Measurements from ENCODE around the gene KIAA1671. TPM values are rescaled to one million over a fixed set of nuclear protein-coding genes. Genes with fewer than 3 reads are reported as not detected.
A peak's percentile ranks its signal among the peaks of the same experiment; 100 is the strongest.

Gene KIAA1671
- total RNA-seq, 8 experiments from 2014 or later = 4.2 to 27.9 (median 10.2) TPM

DNA sequence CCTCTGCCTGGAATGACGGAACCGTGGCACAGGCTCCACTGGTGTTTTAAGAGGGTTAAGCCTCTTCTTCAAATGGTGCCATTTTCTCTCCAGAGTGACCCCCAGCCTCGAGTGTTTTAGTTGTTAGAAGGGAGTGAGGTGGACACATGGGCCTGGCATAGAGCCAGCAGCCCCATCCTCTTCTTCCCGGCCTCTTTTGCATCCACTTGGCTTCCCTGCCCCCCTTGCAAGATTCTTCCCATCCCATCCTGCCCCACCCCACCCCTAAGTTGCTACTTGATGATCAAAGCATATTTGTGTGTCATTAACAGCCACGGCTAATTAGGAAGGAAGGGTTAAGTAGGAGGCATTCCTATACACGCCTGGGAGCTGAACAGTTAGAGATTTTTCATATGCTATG is 174.8 kb downstream of the KIAA1671 start:
- WGBS, 10 experiments = 0 to 70% (median 52%) methylated on average over 1 to 5 of the region's 6 CpGs; no CpG with 5 or more reads in 6 of the 10 experiments
- in situ Hi-C loops (cut with MboI; ENCODE audit: low pct_unique_long_range_greater_than_20kb in 2 of 9, low sequenced_read_pairs in 9 of 9, unreplicated experiment in 9 of 9) = no loop called here
- H3K27ac ChIP-seq = no peak overlapping the region
- peaks cover 3 to 32% of the 10 kb centered on the region in 2 donors for H3K4me1 ChIP-seq (replicated peaks in 1 of 2)
- no peak overlapping the region for H3K4me3 ChIP-seq
- ATAC-seq (replicated peaks in 6 of 8) = no peak

- no peak for ATAC-seq (replicated peaks in 6 of 8)
- peaks cover 3 to 38% of the 10 kb centered on the region in 2 donors for H3K4me1 ChIP-seq (replicated peaks in 1 of 2)
- WGBS, 10 experiments = 0 to 100% (median 80%) methylated on average over 1 to 6 of the region's 6 CpGs; no CpG with 5 or more reads in 2 of the 10 experiments
- in situ Hi-C loops (cut with MboI; ENCODE audit: low pct_unique_long_range_greater_than_20kb in 2 of 9, low sequenced_read_pairs in 9 of 9, unreplicated experiment in 9 of 9) = no loop called here
- no peak overlapping the region for H3K27ac ChIP-seq
- no peak overlapping the region for H3K4me3 ChIP-seq
These were observed 177.9 kb downstream of the KIAA1671 start for GRCh38 chr22:25130462-25130861.

- in situ Hi-C loops (cut with MboI; ENCODE audit: low pct_unique_long_range_greater_than_20kb in 2 of 9, low sequenced_read_pairs in 9 of 9, unreplicated experiment in 9 of 9) = no loop called here
- peaks cover 3 to 38% of the 10 kb centered on the region in 2 donors for H3K4me1 ChIP-seq (replicated peaks in 1 of 2)
- H3K27ac ChIP-seq = no peak overlapping the region
- peak in 7 of 8 experiments; percentile 8 to 91 (median 83) for ATAC-seq (replicated peaks in 6 of 8)
- H3K4me3 ChIP-seq = no peak overlapping the region
- WGBS, 10 experiments = 33 to 60% methylated on average over 3 to 5 of the region's 9 CpGs; no CpG with 5 or more reads in 8 of the 10 experiments
These were observed 178.8 kb downstream of the KIAA1671 start for GRCh38 chr22:25131198-25131887.

DNA sequence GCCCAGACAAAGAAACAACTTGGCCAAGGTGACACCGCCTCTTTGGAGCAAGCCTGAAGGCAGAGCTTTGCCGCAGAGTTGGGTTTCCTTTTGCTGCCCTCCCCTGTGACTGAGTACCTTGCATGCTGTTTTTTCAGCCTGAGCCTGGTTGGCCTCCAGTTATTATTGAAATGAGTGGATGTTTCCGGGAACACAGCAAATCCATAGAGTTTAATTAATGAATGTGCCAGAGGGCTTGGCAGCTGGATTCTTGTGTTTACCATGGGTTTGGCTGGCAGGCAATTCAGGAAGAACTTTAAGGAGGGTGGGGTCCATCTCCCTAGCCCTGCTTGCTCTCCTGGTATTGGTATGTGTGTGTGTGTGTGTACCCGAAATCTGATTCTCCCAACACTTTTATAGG is 181.5 kb downstream of the KIAA1671 start:
- Histone ChIP-seq H3K27ac (no peak overlapping the region), H3K4me1 (replicated peaks in 1 of 2) (peaks cover 0 to 18% of the 10 kb centered on the region in 2 donors), H3K4me3 (no peak overlapping the region)
- ATAC-seq (replicated peaks in 6 of 8) = peak in 5 of 8 experiments; percentile 22 to 96 (median 66)
- WGBS, 10 experiments = 14 to 100% (median 80%) methylated on average over 1 to 2 of the region's 4 CpGs; no CpG with 5 or more reads in 3 of the 10 experiments
- in situ Hi-C loops (cut with MboI; ENCODE audit: low pct_unique_long_range_greater_than_20kb in 2 of 9, low sequenced_read_pairs in 9 of 9, unreplicated experiment in 9 of 9) = no loop called here

DNA sequence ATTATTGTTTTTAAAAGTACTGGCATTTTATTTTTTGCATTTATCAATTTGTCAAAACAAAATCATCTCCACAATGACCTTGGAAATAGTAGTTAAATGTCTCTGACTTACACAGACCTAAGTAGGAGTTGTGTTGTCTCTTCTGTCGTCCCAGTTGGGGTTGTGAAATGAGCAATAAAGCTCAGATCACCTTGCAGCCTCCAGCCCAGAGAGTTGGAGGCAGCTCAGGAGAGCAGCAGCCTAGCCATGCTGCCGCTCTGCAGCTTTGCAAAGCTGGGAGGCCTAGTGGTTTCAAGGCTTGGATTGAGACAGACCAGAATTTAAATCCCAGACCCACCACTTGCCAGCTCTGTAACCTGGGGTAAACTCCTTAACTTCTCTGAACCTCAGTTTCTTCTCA is 181.9 kb downstream of the KIAA1671 start:
- in situ Hi-C loops (cut with MboI; ENCODE audit: low pct_unique_long_range_greater_than_20kb in 2 of 9, low sequenced_read_pairs in 9 of 9, unreplicated experiment in 9 of 9) = no loop called here
- H3K27ac ChIP-seq = no peak overlapping the region
- H3K4me1 ChIP-seq (replicated peaks in 1 of 2) = peaks cover 0 to 18% of the 10 kb centered on the region in 2 donors
- WGBS, 10 experiments = 57 to 100% (median 83%) methylated on average over 1 to 2 of the region's 2 CpGs; no CpG with 5 or more reads in 3 of the 10 experiments
- peak in 2 of 8 experiments; percentile 6 to 35 for ATAC-seq (replicated peaks in 6 of 8)
- no peak overlapping the region for H3K4me3 ChIP-seq

DNA sequence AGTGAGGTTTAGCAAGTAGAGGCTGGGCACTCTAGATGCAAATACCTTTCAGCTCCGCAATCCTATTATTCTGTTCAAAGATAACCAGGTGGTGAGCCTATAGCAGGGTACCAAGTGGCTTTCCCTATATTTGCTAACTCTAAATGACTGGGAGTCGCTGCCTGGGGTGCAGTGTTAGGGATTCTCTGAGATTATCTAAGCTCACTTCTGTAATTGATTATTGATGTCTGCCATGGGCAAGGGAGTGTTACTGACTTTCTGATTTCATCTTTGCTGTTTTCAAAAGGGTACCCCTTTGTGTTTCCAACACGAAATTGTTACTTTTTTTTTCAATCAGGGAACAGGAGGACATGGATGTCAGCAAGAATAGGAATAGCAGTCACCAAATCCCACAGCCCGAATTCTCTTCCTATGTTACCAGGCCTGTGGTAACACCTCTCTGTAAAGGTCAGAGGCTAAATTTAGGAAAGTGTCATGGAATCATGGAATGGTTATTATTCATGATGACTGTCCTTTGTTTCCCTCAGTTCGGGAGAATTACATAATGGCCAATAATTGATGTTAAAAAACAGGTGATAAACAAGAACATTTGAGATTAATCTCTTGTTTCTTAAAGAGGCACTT is 184.5 kb downstream of the KIAA1671 start:
- in situ Hi-C loops (cut with MboI; ENCODE audit: low pct_unique_long_range_greater_than_20kb in 2 of 9, low sequenced_read_pairs in 9 of 9, unreplicated experiment in 9 of 9) = no loop called here
- no peak overlapping the region for H3K27ac ChIP-seq
- whole genome bisulfite sequencing, 10 experiments = 22 to 100% (median 71%) methylated on average over 1 to 5 of the region's 5 CpGs
- ATAC-seq (replicated peaks in 6 of 8) = no peak
- H3K4me3 ChIP-seq = no peak overlapping the region
- peaks cover 7 to 14% of the 10 kb centered on the region in 2 donors for H3K4me1 ChIP-seq (replicated peaks in 1 of 2)

- no peak overlapping the region for H3K4me3 ChIP-seq
- no peak overlapping the region for H3K27ac ChIP-seq
- 35 to 100% (median 86%) methylated on average over 1 to 5 of the region's 6 CpGs; no CpG with 5 or more reads in 2 of the 10 experiments for WGBS, 10 experiments
- in situ Hi-C loops (cut with MboI; ENCODE audit: low pct_unique_long_range_greater_than_20kb in 2 of 9, low sequenced_read_pairs in 9 of 9, unreplicated experiment in 9 of 9) = no loop called here
- peaks cover 11 to 13% of the 10 kb centered on the region in 2 donors for H3K4me1 ChIP-seq (replicated peaks in 1 of 2)
- ATAC-seq (replicated peaks in 6 of 8) = no peak
These were observed 185.3 kb downstream of the KIAA1671 start for GRCh38 chr22:25137577-25138525.

DNA sequence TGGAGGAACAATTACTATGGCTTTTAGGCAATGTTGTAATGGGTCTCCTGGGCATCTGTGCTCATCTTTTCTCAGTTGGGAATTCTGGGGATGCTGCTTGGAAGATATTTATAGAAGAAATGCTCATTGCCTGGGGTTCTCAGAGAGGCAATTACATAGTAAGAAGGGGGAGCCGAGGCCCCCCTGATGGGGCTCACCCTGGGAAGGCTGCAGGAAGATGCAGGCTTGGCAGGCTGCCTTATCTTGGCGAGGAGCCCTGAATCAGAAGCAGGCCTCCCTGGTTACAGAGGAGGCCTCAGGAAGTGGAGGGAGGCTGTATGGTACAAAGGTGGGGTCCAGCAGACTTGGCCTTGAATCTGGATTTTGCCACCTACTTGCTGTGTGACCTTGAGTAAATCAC is 186.5 kb downstream of the KIAA1671 start:
- WGBS, 10 experiments = 20 to 92% (median 80%) methylated on average over 1 to 2 of the region's 2 CpGs; no CpG with 5 or more reads in 7 of the 10 experiments
- Histone ChIP-seq H3K27ac (no peak overlapping the region), H3K4me1 (replicated peaks in 1 of 2) (peaks cover 10 to 11% of the 10 kb centered on the region in 2 donors), H3K4me3 (no peak overlapping the region)
- in situ Hi-C loops (cut with MboI; ENCODE audit: low pct_unique_long_range_greater_than_20kb in 2 of 9, low sequenced_read_pairs in 9 of 9, unreplicated experiment in 9 of 9) = no loop called here
- ATAC-seq (replicated peaks in 6 of 8) = peak in 1 of 8 experiments; percentile 30

DNA sequence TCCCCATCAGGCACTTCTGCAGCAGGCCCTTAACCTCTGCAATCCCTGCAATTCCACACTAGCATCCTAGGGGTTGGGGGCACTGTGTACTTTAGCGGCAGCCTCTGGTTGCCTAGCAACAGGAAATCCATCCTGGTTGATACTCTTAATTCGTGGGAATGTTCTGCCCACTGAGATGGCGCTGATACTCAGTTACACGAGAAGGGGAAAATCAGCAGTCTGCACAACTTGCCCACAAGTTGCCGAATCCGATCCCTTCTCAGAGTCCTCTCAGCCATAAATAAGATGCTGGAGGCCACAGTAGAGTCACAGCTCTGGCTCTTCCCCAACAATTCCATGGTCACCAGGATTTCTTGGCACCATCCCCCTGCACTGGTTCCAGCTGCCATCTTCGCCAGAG is 189.6 kb downstream of the KIAA1671 start:
- peak in 5 of 8 experiments; percentile 74 to 93 (median 82) for ATAC-seq (replicated peaks in 6 of 8)
- whole genome bisulfite sequencing, 10 experiments = 0 to 100% (median 35%) methylated on average over 1 to 2 of the region's 7 CpGs; no CpG with 5 or more reads in 4 of the 10 experiments
- Histone ChIP-seq H3K4me3 (no peak overlapping the region), H3K27ac (peak overlapping the region in 1 of 2 donors; percentile 9), H3K4me1 (replicated peaks in 1 of 2) (peaks cover 11 to 12% of the 10 kb centered on the region in 2 donors)
- in situ Hi-C loops (cut with MboI; ENCODE audit: low pct_unique_long_range_greater_than_20kb in 2 of 9, low sequenced_read_pairs in 9 of 9, unreplicated experiment in 9 of 9) = no loop called here

DNA sequence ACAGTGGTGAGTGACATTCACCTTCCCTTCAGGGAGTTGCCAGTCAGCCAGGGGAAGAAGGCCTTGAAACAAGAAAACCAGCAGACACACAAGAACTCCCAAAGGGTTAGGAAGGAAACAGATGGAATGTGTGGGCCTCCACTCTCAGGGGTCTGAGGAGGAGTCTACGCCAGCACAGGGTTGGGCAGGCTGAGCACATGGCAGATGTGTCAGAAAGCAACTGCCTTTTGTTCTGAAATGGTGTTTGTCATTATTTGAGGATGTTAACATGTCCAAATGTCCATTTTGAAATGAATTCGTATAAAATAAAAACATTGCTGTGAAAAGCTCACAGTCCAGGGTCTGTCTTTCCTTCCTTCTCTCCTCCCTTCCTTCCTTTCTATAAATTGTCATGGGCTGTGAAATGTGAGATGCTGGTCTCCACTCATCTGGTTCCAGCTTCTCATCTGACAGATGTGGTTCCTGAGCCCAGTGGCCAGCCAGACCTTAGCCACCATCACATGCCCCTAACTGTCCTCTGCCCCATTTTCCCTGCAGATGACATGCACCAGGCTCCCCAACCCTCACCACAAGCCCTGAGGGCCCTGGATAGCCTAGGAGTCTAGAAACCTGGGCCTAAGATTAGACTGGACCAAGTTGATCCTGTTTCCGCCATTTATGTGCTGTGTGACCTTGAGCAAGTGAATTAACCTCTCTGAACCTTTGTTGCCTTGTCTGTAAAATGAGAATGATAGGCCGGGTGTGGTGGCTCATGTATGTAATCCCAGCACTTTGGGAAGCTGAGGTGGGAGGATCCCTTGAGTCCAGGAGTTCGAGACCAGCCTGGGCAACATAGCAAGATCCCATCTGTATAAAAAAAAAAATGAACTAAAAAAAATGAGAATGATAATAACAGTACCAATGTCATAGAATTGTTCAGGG is 190.9 kb downstream of the KIAA1671 start:
- H3K4me1 ChIP-seq (replicated peaks in 1 of 2) = peaks cover 11 to 14% of the 10 kb centered on the region in 2 donors
- 0 to 100% (median 92%) methylated on average over 1 to 4 of the region's 5 CpGs; no CpG with 5 or more reads in 1 of the 10 experiments for WGBS, 10 experiments
- H3K4me3 ChIP-seq = no peak overlapping the region
- in situ Hi-C loops (cut with MboI; ENCODE audit: low pct_unique_long_range_greater_than_20kb in 2 of 9, low sequenced_read_pairs in 9 of 9, unreplicated experiment in 9 of 9) = no loop called here
- ATAC-seq (replicated peaks in 6 of 8) = no peak
- H3K27ac ChIP-seq = no peak overlapping the region

- peaks cover 11 to 15% of the 10 kb centered on the region in 2 donors for H3K4me1 ChIP-seq (replicated peaks in 1 of 2)
- 20 to 100% (median 80%) methylated on average over 1 to 2 of the region's 2 CpGs; no CpG with 5 or more reads in 5 of the 10 experiments for WGBS, 10 experiments
- H3K4me3 ChIP-seq = no peak overlapping the region
- ATAC-seq (replicated peaks in 6 of 8) = no peak
- in situ Hi-C loops (cut with MboI; ENCODE audit: low pct_unique_long_range_greater_than_20kb in 2 of 9, low sequenced_read_pairs in 9 of 9, unreplicated experiment in 9 of 9) = no loop called here
- H3K27ac ChIP-seq = no peak overlapping the region
These were observed 192.0 kb downstream of the KIAA1671 start for GRCh38 chr22:25144522-25144921.

DNA sequence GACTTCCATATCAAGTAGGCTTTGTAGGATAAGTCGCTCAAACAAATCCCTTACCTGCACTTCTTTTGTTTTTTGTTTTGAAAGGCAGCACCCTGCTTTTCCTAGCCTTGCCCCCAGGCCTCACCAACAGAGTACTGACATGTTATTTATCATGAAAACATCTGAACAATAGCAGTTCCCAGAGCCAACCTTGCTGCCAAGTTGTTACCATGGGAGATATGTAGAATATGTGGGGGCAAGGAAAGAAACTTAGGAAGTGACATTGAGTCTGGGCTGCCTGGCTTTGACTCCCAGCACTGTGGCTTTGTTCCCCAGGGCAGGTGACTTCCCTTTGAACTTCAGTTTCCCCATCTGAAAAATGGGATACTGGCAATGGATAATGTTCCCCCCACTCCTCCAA is 193.8 kb downstream of the KIAA1671 start:
- in situ Hi-C loops (cut with MboI; ENCODE audit: low pct_unique_long_range_greater_than_20kb in 2 of 9, low sequenced_read_pairs in 9 of 9, unreplicated experiment in 9 of 9) = no loop called here
- peaks cover 11 to 15% of the 10 kb centered on the region in 2 donors for H3K4me1 ChIP-seq (replicated peaks in 1 of 2)
- H3K4me3 ChIP-seq = no peak overlapping the region
- ATAC-seq (replicated peaks in 6 of 8) = peak in 3 of 8 experiments; percentile 15 to 62 (median 48)
- 14 to 80% (median 50%) methylated on average over 1 of the region's 1 CpG; no CpG with 5 or more reads in 7 of the 10 experiments for WGBS, 10 experiments
- H3K27ac ChIP-seq = no peak overlapping the region
